CD4-positive, alpha-beta T cell (primary cell): ENCODE results near the gene TAS2R50. TPM values are rescaled to one million over a fixed set of nuclear protein-coding genes. Genes with fewer than 3 reads are reported as not detected.

ENCODE experiments used
- ATAC-seq: fragments of 200-7000 bp; cut with Tn5 transposase; one replicate; pipeline ENCODE4 v1.10.0; 2022; ENCODE audit warnings: mild to moderate bottlenecking; ENCODE audit not compliant: poor library complexity
- CTCF ChIA-PET: fragments of 350-600 bp; sonication (Branson Sonifier 250); formaldehyde crosslinking; loops from one replicate; lab custom pipeline; 2021; ENCODE audit warnings: antibody characterized with exemption, inconsistent platforms; lab: Charles Lee
- POLR2A ChIA-PET: fragments of 350-600 bp; sonication (Branson Sonifier 250); formaldehyde crosslinking; loops from one replicate; lab custom pipeline; 2021; ENCODE audit warnings: antibody characterized with exemption, inconsistent platforms; lab: Charles Lee
- DNase-seq, 14 experiments: peaks; one replicate each; pipeline ENCODE4 v3.0.0-alpha.2; 2013 to 2020; ENCODE audit warnings: mixed read lengths in 2 of 14
- H3K27ac ChIP-seq, 2 donors: one replicate each; pipeline versions ENCODE4 v1.5.1 to v1.7.0; 2013; ENCODE audit warnings: low read length in 2 of 2, low read depth in 1 of 2, mild to moderate bottlenecking in 1 of 2
- H3K27me3 ChIP-seq, 2 experiments: 1 replicate in 1 of 2; 2 replicates in 1 of 2; pipeline versions ENCODE4 v1.6.1 to v1.7.0; 2013; ENCODE audit warnings: low read length in 2 of 2, control low read depth in 1 of 2, mild to moderate bottlenecking in 1 of 2, moderate library complexity in 1 of 2; ENCODE audit not compliant: insufficient read depth in 2 of 2, control insufficient read depth in 1 of 2
- H3K36me3 ChIP-seq: one replicate; pipeline ENCODE4 v1.6.1; 2013; ENCODE audit warnings: low read length, control low read depth; ENCODE audit not compliant: insufficient read depth
- H3K4me1 ChIP-seq: one replicate; pipeline ENCODE4 v1.6.1; 2013; ENCODE audit warnings: low read length, control low read depth; ENCODE audit not compliant: insufficient read depth
- H3K4me3 ChIP-seq: one replicate; pipeline ENCODE4 v1.5.1; 2013; ENCODE audit warnings: mild to moderate bottlenecking, low read length, moderate library complexity
- H3K9me3 ChIP-seq, 2 experiments: 1 replicate in 1 of 2; 2 replicates in 1 of 2; pipeline versions ENCODE4 v1.6.1 to v1.7.0; 2013; ENCODE audit warnings: low read length in 2 of 2, mild to moderate bottlenecking in 2 of 2, control low read depth in 1 of 2, moderate library complexity in 1 of 2; ENCODE audit not compliant: control insufficient read depth in 1 of 2, insufficient read depth in 1 of 2
- H3K27ac Mint-ChIP-seq: one replicate; pipeline ENCODE4 v1.8.0; 2020; ENCODE audit warnings: mixed read lengths
- H3K27me3 Mint-ChIP-seq: one replicate; pipeline ENCODE4 v1.8.0; 2021; ENCODE audit warnings: mixed read lengths
- H3K36me3 Mint-ChIP-seq: one replicate; pipeline ENCODE4 v1.8.0; 2021; ENCODE audit warnings: low read depth, mixed read lengths
- H3K4me1 Mint-ChIP-seq: one replicate; pipeline ENCODE4 v1.8.0; 2021; ENCODE audit warnings: low read depth, mixed read lengths
- H3K4me3 Mint-ChIP-seq: one replicate; pipeline ENCODE4 v1.8.0; 2020; ENCODE audit warnings: mild to moderate bottlenecking, mixed read lengths
- H3K9me3 Mint-ChIP-seq: one replicate; pipeline ENCODE4 v1.8.0; 2020; ENCODE audit warnings: mixed read lengths
- CTCF ChIP-seq: fragments of 200-600 bp; IDR thresholded peaks from one replicate; pipeline ENCODE4 v1.8.0; 2022; ENCODE audit warnings: antibody characterized with exemption, mild to moderate bottlenecking
- intact Hi-C, 2 experiments: fragments of 100-400 bp; cut with DNase I in 1 of 2; cut with micrococcal nuclease in 1 of 2; formaldehyde crosslinking; loops; one replicate each; pipeline versions ENCODE4 v1.15.1 to v1.9.0; 2023 to 2025; cut with DNase I, micrococcal nuclease
- total RNA-seq, 174 experiments: library from RNA in 2 of 174; stranded (reverse) in 2 of 174; gene quantifications; one replicate each; pipeline ENCODE4 v1.2.3 and lab custom pipeline; 2021 to 2026

The TAS2R50 gene
- total RNA-seq, 2 experiments from 2014 or later, result 0.36 to 0.67 TPM

GRCh38 chr12:11015775-11016430 is 29.2 kb upstream of the TAS2R50 start:
- no peak overlapping the region for H3K27ac ChIP-seq
- Mint-ChIP-seq H3K9me3 (no peaks in the 10 kb centered on the region), H3K4me3 (no peak overlapping the region), H3K4me1 (peaks cover 8% of the 10 kb centered on the region), H3K36me3 (peaks cover 46% of the 10 kb centered on the region), H3K27ac (no peak overlapping the region), H3K27me3 (no peaks in the 10 kb centered on the region)
- no peaks in the 10 kb centered on the region for H3K4me1 ChIP-seq
- no peaks in the 10 kb centered on the region for H3K27me3 ChIP-seq
- ATAC-seq (no peak), DNase-seq (no peak)
- TF ChIP-seq CTCF, result no peak
- ChIA-PET POLR2A (no interaction called here), CTCF (no interaction called here)
- no peak overlapping the region for H3K4me3 ChIP-seq
- no peaks in the 10 kb centered on the region for H3K9me3 ChIP-seq
- H3K36me3 ChIP-seq, result no peaks in the 10 kb centered on the region
- intact Hi-C loops, result loop anchor here in 1 of 2 experiments (10.0 kb wide), 1 partner anchor 619 kb away; no protein-coding TSS in a partner anchor

DNA sequence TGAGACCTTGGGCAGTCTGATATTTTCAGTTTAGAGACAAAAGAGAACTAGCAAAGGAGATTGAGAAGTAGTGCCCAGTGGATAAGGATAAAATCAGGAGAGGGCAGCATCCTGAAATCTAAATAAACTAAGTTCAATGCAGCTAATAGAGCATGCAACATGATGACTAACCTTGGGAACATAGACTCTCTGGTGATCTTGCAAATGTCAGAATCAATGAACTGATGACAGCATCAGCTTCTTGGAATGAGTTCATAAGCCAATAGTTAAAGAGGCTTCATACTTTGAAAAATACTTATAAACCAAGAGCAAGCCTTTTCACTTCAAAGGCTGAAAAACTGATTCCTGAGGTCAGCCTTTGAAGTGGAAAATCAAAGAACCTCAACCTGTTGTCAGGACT is 27.5 kb upstream of the TAS2R50 start:
- no peaks in the 10 kb centered on the region for H3K27me3 Mint-ChIP-seq
- Histone ChIP-seq H3K27me3 (no peaks in the 10 kb centered on the region), H3K9me3 (no peaks in the 10 kb centered on the region), H3K4me1 (no peaks in the 10 kb centered on the region), H3K27ac (no peak overlapping the region), H3K36me3 (no peaks in the 10 kb centered on the region), H3K4me3 (no peak overlapping the region)
- H3K36me3 Mint-ChIP-seq, result peaks cover 36% of the 10 kb centered on the region
- H3K4me1 Mint-ChIP-seq, result peaks cover 8% of the 10 kb centered on the region
- intact Hi-C loops, result loop anchor here in 1 of 2 experiments (10.0 kb wide), 1 partner anchor 621 kb away; no protein-coding TSS in a partner anchor
- H3K27ac Mint-ChIP-seq, result no peak overlapping the region
- no peak for TF ChIP-seq CTCF
- no peak overlapping the region for H3K4me3 Mint-ChIP-seq
- POLR2A ChIA-PET, result interaction anchor here (0.6 kb wide), 1 partner anchor 18 kb away, joined by 4 read pairs; no protein-coding TSS in a partner anchor
- no peak for ATAC-seq
- DNase-seq, result no peak
- CTCF ChIA-PET, result no interaction called here
- H3K9me3 Mint-ChIP-seq, result no peaks in the 10 kb centered on the region

- H3K27me3 ChIP-seq, result no peaks in the 10 kb centered on the region
- H3K27ac Mint-ChIP-seq, result no peak overlapping the region
- H3K4me3 Mint-ChIP-seq, result no peak overlapping the region
- ChIA-PET CTCF (no interaction called here), POLR2A (interaction anchor here (1.5 kb wide), 1 partner anchor 163 kb away, joined by 4 read pairs; the partner anchor contains the start of gene SMIM10L1)
- intact Hi-C loops, result no loop called here
- no peaks in the 10 kb centered on the region for H3K4me1 Mint-ChIP-seq
- no peaks in the 10 kb centered on the region for H3K36me3 ChIP-seq
- no peak for TF ChIP-seq CTCF
- DNase-seq (no peak), ATAC-seq (no peak)
- no peaks in the 10 kb centered on the region for H3K27me3 Mint-ChIP-seq
- peaks cover 20% of the 10 kb centered on the region for H3K36me3 Mint-ChIP-seq
- no peaks in the 10 kb centered on the region for H3K9me3 ChIP-seq
- H3K4me1 ChIP-seq, result no peaks in the 10 kb centered on the region
- no peaks in the 10 kb centered on the region for H3K9me3 Mint-ChIP-seq
- no peak overlapping the region for H3K4me3 ChIP-seq
- no peak overlapping the region for H3K27ac ChIP-seq
Observed at GRCh38 chr12:11007608-11008007, 20.9 kb upstream of the TAS2R50 start.
